Activated naive CD4-positive, alpha-beta T cell treated with anti-CD3 and anti-CD28 coated beads, Interleukin-2, amount 50 U/mL, for 24 hours (primary cell): Measurements from ENCODE around the gene KCND3.

Experiments
- H3K27ac Mint-ChIP-seq: one replicate; pipeline ENCODE4 v1.8.0; 2021; ENCODE audit warnings: mild to moderate bottlenecking, mixed read lengths
- H3K27me3 Mint-ChIP-seq: one replicate; pipeline ENCODE4 v1.8.0; 2021; ENCODE audit warnings: mixed read lengths
- H3K36me3 Mint-ChIP-seq: one replicate; pipeline ENCODE4 v1.8.0; 2021; ENCODE audit warnings: mixed read lengths
- H3K4me1 Mint-ChIP-seq: one replicate; pipeline ENCODE4 v1.8.0; 2021; ENCODE audit warnings: mixed read lengths
- H3K4me3 Mint-ChIP-seq: one replicate; pipeline ENCODE4 v1.8.0; 2021; ENCODE audit warnings: mild to moderate bottlenecking, mixed read lengths
- H3K9me3 Mint-ChIP-seq: one replicate; pipeline ENCODE4 v1.8.0; 2021; ENCODE audit warnings: mixed read lengths

KCND3 gene

GRCh38 chr1:111976842-111977241, 12.6 kb downstream of the KCND3 start:
- H3K36me3 Mint-ChIP-seq, result no peaks in the 10 kb centered on the region
- no peak overlapping the region for H3K4me3 Mint-ChIP-seq
- no peaks in the 10 kb centered on the region for H3K4me1 Mint-ChIP-seq
- H3K9me3 Mint-ChIP-seq, result no peaks in the 10 kb centered on the region
- no peak overlapping the region for H3K27ac Mint-ChIP-seq
- peaks cover 37% of the 10 kb centered on the region for H3K27me3 Mint-ChIP-seq

- H3K4me3 Mint-ChIP-seq, result no peak overlapping the region
- H3K4me1 Mint-ChIP-seq, result no peaks in the 10 kb centered on the region
- H3K36me3 Mint-ChIP-seq, result no peaks in the 10 kb centered on the region
- H3K27me3 Mint-ChIP-seq, result peaks cover 38% of the 10 kb centered on the region
- H3K9me3 Mint-ChIP-seq, result no peaks in the 10 kb centered on the region
- H3K27ac Mint-ChIP-seq, result no peak overlapping the region
Observed at GRCh38 chr1:111976332-111976731, 13.1 kb downstream of the KCND3 start.

- Mint-ChIP-seq H3K9me3 (no peaks in the 10 kb centered on the region), H3K27ac (no peak overlapping the region), H3K36me3 (no peaks in the 10 kb centered on the region), H3K4me3 (no peak overlapping the region), H3K4me1 (no peaks in the 10 kb centered on the region), H3K27me3 (peaks cover 44% of the 10 kb centered on the region)
Observed at GRCh38 chr1:111973150-111973790, 16.2 kb downstream of the KCND3 start.

GRCh38 chr1:111971396-111971795, 18.1 kb downstream of the KCND3 start:
- H3K27me3 Mint-ChIP-seq, result peaks cover 35% of the 10 kb centered on the region
- no peak overlapping the region for H3K27ac Mint-ChIP-seq

DNA sequence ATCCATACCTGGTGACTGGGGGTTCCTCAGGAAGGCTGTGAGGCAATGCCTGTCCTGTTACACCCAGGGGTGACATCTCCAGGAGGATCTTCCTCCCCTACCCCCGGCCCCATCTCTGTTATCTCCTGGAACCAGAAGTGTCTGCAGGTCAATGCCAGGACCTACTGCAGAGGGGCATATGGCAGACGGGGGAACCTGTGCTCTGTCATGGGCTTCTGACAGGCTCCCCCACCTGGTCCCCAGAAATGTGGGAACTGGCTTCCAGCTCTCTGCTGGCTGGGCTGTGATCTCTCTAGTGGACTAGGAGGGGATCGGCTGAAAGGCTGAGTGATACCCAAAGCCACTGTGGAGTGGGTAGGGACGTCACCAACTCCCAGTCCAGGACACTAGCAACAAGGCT, 21.0 kb downstream of the KCND3 start:
- Mint-ChIP-seq H3K4me1 (no peaks in the 10 kb centered on the region), H3K4me3 (no peak overlapping the region), H3K36me3 (no peaks in the 10 kb centered on the region), H3K27ac (no peak overlapping the region), H3K9me3 (no peaks in the 10 kb centered on the region), H3K27me3 (peaks cover 27% of the 10 kb centered on the region)

More at GRCh38 chr1:111971396-111971795, 18.1 kb downstream of the KCND3 start:
- H3K4me1 Mint-ChIP-seq, result no peaks in the 10 kb centered on the region
- H3K36me3 Mint-ChIP-seq, result no peaks in the 10 kb centered on the region
- no peak overlapping the region for H3K4me3 Mint-ChIP-seq
- no peaks in the 10 kb centered on the region for H3K9me3 Mint-ChIP-seq

GRCh38 chr1:111967886-111968285, 21.6 kb downstream of the KCND3 start:
- Mint-ChIP-seq H3K4me3 (no peak overlapping the region), H3K27ac (no peak overlapping the region), H3K27me3 (peaks cover 25% of the 10 kb centered on the region), H3K36me3 (no peaks in the 10 kb centered on the region), H3K9me3 (no peaks in the 10 kb centered on the region), H3K4me1 (no peaks in the 10 kb centered on the region)

GRCh38 chr1:111967067-111967690, 22.3 kb downstream of the KCND3 start:
- Mint-ChIP-seq H3K27ac (no peak overlapping the region), H3K4me3 (no peak overlapping the region), H3K36me3 (no peaks in the 10 kb centered on the region), H3K4me1 (no peaks in the 10 kb centered on the region), H3K9me3 (no peaks in the 10 kb centered on the region), H3K27me3 (peaks cover 22% of the 10 kb centered on the region)

DNA sequence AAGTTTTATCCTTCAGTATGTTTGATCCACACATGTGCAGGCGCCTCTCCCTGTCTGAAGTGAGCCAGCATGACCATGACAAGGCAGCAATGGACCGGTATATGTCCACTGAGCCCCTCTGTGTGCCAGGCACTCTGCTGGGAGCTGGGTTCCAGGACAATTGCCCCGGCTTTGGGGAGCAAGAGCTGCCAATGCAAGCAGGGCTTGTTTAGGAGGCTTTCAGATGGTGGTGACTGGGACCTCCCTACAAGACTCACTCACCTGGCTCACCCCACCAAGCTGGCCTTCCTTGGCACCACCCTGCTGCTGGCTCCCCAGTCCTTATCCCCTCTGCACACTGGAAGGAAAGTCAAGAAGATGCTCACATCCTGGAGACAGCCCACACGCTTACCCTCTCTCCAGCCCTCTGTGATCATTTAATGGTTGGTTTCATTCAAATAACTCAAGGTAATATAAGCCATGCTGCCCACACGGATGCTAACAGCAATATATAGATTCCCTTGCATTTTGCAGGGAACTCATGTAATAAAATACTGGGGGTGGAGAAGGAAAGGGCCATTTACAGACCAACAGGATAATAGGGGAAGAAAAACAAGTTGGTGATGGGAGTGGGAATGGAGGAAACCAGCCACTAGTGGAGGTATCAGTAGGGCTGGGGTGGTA, 23.6 kb downstream of the KCND3 start:
- H3K27me3 Mint-ChIP-seq, result peaks cover 22% of the 10 kb centered on the region
- no peaks in the 10 kb centered on the region for H3K4me1 Mint-ChIP-seq
- H3K36me3 Mint-ChIP-seq, result no peaks in the 10 kb centered on the region
- no peak overlapping the region for H3K27ac Mint-ChIP-seq
- no peaks in the 10 kb centered on the region for H3K9me3 Mint-ChIP-seq
- no peak overlapping the region for H3K4me3 Mint-ChIP-seq

DNA sequence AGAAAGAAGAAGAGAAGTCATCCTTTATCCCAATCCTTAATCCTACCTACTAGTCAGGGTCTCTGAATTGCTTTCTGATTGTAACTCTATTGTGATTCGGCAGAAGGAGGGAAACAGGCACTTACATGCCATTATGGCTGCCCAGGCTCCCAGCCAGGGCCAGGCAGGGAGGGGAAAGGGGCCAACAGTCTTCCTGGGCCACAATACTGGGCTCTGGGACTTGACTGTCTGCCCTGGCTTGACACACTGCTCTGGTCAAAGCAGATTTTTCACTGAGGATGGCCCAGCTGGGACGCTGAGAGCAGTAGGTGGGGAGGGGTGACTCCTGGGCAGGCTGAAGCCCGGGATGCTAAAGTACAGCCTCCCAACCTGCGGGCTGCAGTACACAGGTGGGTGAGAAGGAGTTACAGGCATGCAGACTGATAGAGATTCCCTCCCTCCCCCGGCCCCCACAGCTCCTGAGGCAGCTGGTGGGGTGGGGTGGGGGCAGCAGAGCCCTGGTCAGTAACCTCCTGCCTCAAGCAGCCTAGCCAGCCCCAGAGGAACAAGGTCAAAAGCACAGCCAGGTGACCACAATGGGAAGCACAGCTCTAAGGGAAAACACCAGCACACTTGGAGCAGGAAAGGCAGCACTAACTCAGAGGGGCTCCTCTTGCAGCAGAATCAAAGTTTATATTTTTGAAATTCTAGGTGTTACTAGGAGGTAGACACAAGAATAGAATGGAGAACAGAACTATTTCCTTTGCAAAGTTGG, 25.3 kb downstream of the KCND3 start:
- no peak overlapping the region for H3K27ac Mint-ChIP-seq

DNA sequence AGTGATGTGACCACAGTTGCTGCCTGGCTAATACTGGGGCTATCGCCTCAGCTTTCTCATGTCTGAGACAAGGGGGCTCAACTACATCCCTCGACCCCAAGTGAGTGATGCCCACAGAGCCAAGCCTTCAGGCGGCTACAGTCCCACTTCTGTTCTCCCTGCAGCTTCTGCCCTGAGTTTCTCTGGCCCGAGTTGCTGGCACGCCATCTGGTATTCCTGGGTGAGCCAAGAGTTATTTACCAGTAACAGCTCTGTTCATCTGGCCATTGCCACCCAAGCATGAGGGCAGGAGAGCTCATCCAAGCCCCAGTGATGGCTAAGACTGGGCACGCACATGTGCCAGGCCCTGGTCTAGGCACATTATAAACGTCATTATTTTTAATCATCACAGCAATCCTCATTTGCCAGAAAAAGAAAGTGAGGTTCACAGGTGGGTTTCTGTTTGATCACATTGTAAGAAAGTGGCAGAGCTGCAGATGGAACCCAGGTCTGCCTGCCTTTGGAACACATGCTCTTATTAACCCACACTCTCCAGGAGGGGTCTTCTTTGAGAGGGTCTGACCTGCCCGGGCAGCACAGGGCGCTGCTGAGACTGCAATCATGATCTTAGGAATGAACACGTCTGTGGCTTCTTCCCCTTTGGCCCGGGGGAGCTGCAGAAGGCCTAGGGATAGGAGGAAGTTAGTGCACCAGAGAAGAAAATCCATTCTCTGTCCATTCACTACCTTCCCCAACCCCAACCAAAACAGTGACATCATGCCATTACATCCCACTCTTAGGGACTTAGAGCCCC, 27.5 kb downstream of the KCND3 start:
- no peaks in the 10 kb centered on the region for H3K9me3 Mint-ChIP-seq
- no peaks in the 10 kb centered on the region for H3K36me3 Mint-ChIP-seq
- H3K4me1 Mint-ChIP-seq, result no peaks in the 10 kb centered on the region
- no peak overlapping the region for H3K4me3 Mint-ChIP-seq
- peaks cover 20% of the 10 kb centered on the region for H3K27me3 Mint-ChIP-seq
- no peak overlapping the region for H3K27ac Mint-ChIP-seq

More for the DNA sequence above, 25.3 kb downstream of the KCND3 start:
- no peaks in the 10 kb centered on the region for H3K36me3 Mint-ChIP-seq
- H3K27me3 Mint-ChIP-seq, result peaks cover 21% of the 10 kb centered on the region
- no peaks in the 10 kb centered on the region for H3K4me1 Mint-ChIP-seq
- no peaks in the 10 kb centered on the region for H3K9me3 Mint-ChIP-seq
- H3K4me3 Mint-ChIP-seq, result no peak overlapping the region

DNA sequence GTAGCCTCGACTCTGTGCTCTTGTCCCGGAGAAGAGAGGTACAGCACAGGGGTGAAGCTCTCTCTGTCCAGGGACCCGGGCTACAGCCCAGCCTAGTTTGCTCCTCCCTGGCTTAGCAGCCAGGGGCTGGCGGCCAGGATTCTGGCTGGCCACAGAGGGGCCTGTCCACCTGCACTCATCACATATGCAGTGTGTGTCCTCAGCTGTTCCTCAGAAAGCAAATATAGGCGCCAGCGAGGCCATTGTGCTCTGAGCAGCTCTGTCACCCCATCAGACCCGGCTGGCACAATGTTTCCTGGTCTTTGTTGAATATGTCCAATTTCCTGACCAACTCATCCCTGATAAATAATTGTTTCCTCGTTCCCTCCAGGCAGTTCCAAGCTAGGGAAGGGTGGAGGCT, 28.5 kb downstream of the KCND3 start:
- no peaks in the 10 kb centered on the region for H3K9me3 Mint-ChIP-seq
- no peak overlapping the region for H3K4me3 Mint-ChIP-seq
- H3K27ac Mint-ChIP-seq, result no peak overlapping the region
- H3K27me3 Mint-ChIP-seq, result peaks cover 20% of the 10 kb centered on the region
- no peaks in the 10 kb centered on the region for H3K36me3 Mint-ChIP-seq
- no peaks in the 10 kb centered on the region for H3K4me1 Mint-ChIP-seq

DNA sequence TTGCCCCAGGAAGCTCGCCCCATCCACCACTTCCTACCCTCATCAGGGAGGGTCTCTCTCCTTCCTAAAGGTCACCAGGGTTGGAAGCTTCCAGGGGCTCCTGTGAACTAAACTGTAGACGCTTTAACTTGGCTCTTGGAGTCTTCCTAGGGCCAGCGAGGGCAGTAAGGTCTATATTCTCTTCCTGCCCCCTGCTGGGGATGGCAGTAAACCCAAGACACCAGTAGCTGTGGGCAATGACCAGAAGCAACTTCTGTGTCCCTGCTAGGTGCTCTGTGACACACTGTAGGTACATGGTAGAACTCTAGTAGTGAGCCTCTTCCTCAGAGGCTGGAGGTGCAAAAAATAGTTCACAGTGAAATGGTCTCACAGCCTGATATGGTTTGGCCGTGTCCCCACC, 30.0 kb downstream of the KCND3 start:
- no peak overlapping the region for H3K27ac Mint-ChIP-seq
- H3K4me3 Mint-ChIP-seq, result no peak overlapping the region
- H3K27me3 Mint-ChIP-seq, result peaks cover 17% of the 10 kb centered on the region

DNA sequence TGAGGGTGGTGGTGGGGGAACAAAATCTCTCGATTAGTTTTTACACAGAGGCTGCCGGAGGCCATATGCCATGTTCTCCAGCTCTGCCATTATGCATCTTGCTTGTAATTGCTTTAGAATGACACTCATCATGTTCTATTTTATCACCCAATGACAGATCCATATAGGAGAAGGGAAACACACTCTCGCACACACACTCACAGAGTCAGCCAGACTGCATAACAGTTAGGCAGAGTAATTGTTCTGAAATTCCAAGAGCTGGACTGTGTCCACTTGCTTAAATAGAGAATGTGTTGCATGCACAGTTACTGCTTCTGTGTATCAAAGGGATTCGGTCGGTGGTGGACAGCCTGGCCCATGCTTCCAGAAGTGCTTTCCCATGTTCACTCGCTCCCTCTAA, 30.6 kb downstream of the KCND3 start:
- no peak overlapping the region for H3K4me3 Mint-ChIP-seq
- H3K36me3 Mint-ChIP-seq, result no peaks in the 10 kb centered on the region
- peaks cover 16% of the 10 kb centered on the region for H3K27me3 Mint-ChIP-seq
- no peaks in the 10 kb centered on the region for H3K4me1 Mint-ChIP-seq
- H3K9me3 Mint-ChIP-seq, result no peaks in the 10 kb centered on the region
- H3K27ac Mint-ChIP-seq, result no peak overlapping the region

More for the DNA sequence above, 30.0 kb downstream of the KCND3 start:
- H3K9me3 Mint-ChIP-seq, result no peaks in the 10 kb centered on the region
- no peaks in the 10 kb centered on the region for H3K4me1 Mint-ChIP-seq
- no peaks in the 10 kb centered on the region for H3K36me3 Mint-ChIP-seq

GRCh38 chr1:111958075-111958474, 31.4 kb downstream of the KCND3 start:
- H3K9me3 Mint-ChIP-seq, result no peaks in the 10 kb centered on the region

DNA sequence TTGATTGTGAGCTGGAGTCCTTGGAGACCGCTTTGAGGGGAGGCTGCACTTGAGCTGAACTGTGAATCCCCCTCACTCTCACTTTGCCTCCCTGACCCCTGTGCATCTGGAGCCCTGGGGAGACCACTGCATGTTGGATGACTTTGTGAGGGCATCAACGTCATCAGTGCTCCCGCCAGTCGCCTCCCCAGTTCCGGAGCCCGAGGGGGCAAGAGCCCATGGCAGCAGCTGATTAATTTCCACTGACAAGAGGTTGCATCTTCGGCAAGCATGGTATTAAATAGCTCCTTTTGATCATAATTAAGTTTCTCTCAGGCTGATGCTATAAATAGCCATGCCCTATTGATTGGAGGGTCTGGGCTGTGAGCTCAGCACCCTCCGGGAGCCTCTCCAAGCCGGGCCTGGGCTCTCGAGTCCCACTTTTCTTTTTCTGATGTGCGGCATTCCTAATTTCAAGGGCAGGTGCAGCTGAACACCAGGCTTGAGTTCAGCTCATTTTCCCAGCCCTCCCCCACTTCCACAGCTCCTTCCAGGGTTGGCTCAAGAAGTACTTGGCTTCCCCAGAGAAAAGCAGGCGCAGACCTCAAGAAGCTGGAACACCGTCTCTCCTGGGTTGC, 33.2 kb downstream of the KCND3 start:
- Mint-ChIP-seq H3K27ac (no peak overlapping the region), H3K36me3 (no peaks in the 10 kb centered on the region), H3K9me3 (no peaks in the 10 kb centered on the region), H3K27me3 (peaks cover 18% of the 10 kb centered on the region), H3K4me1 (no peaks in the 10 kb centered on the region), H3K4me3 (no peak overlapping the region)

More at GRCh38 chr1:111958075-111958474, 31.4 kb downstream of the KCND3 start:
- Mint-ChIP-seq H3K4me3 (no peak overlapping the region), H3K27me3 (peaks cover 12% of the 10 kb centered on the region), H3K4me1 (no peaks in the 10 kb centered on the region), H3K27ac (no peak overlapping the region), H3K36me3 (no peaks in the 10 kb centered on the region)
